ENCODE data around the gene BACE2. TPM values are rescaled to one million over a fixed set of nuclear protein-coding genes. Genes with fewer than 3 reads are reported as not detected.

BACE2 gene
- 1 to 10 TPM in 1 of 2 experiments, under 1 TPM in 1; 0.79 to 2.4 TPM for total RNA-seq

DNA sequence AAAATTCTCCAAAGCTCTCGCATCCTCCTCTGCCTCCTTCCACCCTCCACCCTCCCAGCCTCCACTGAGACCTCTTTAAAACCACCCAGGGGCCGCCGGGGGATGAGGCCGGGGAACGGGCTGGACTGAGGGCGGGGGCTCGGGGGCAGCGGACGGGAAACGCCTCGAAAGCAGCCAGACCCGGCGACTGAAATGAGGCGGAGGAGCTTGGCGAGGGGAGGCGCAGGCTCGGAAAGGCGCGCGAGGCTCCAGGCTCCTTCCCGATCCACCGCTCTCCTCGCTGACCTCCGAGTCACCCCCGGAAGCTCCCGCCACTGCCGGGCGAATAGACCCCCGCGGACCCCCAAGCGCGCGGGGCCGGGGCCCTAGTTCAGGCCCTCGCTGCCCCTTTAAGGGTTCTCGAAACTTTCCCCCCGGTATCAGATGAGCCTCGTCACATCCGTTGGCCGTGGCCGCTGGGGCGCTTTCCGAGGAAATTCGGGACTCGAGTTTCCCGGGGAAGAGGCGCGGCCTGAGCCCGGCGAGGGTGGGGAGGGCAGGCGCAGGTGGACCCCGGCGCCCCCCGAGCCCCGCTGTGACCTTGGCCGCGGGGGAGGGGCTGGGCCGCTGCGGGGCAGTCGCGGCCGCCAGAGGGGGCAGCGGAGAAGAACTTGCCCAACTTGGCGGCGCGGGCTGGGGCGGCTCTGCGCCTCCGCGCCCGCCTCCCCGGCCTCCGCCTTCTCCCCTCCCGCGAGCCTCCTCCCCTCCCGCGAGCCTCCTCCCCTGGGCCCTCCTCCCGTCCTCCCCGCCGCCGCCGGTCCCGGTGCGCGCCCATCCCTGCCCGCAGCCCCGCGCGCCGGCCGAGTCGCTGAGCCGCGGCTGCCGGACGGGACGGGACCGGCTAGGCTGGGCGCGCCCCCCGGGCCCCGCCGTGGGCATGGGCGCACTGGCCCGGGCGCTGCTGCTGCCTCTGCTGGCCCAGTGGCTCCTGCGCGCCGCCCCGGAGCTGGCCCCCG is at the start of gene BACE2:
Gene BACE2 (plus strand): TSS at position 813 of the 995 bp plus-strand sequence. CDS start 104 bp downstream, at position 917.
- CTCF ChIA-PET, result interaction anchor here (1.3 to 2.2 kb wide), 3 partner anchors 8 to 116 kb away, joined by 4 to 9 read pairs (median 6); no protein-coding TSS in a partner anchor
- H3K27ac Mint-ChIP-seq, result no peak within 1 kb of the TSS
- H3K4me1 Mint-ChIP-seq, result peaks cover 8% of the 10 kb centered on the region
- no peaks in the 10 kb centered on the region for H3K9me3 Mint-ChIP-seq (ENCODE audit: low read depth)
- H3K36me3 Mint-ChIP-seq, result no peaks in the 10 kb centered on the region
- peaks cover 63% of the 10 kb centered on the region for H3K27me3 Mint-ChIP-seq
- peak; percentile 68 for DNase-seq
- H3K4me3 Mint-ChIP-seq, result peak within 1 kb of the TSS; percentile 51
- peak; percentile 95 for ATAC-seq

DNA sequence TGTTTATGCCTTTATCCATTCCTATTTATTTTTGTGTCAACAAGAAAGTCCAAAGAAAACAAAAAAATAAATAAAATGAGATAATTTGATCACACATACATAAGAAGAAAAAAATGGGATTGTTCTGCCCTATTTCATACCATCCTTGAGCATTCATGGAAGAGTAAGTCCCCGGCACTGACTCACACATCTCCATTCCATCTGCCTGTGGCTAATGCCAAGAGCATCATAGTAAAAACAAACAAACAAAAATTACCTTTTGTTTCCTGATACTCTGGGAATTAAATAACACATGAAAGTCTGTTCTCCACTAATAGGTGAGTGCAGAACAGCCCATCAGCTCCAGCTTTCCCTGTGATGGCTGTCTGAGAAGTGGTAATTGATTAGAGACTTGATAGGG is 48.1 kb upstream of the BACE2 start:
- DNase-seq (no peak), ATAC-seq (no peak)
- Mint-ChIP-seq H3K4me3 (no peak overlapping the region), H3K9me3 (ENCODE audit: low read depth) (no peaks in the 10 kb centered on the region), H3K27me3 (no peaks in the 10 kb centered on the region), H3K27ac (no peak overlapping the region), H3K36me3 (no peaks in the 10 kb centered on the region), H3K4me1 (no peaks in the 10 kb centered on the region)
- CTCF ChIA-PET, result interaction anchor here (0.7 kb wide), 1 partner anchor 9 kb away, joined by 3 read pairs; no protein-coding TSS in a partner anchor

DNA sequence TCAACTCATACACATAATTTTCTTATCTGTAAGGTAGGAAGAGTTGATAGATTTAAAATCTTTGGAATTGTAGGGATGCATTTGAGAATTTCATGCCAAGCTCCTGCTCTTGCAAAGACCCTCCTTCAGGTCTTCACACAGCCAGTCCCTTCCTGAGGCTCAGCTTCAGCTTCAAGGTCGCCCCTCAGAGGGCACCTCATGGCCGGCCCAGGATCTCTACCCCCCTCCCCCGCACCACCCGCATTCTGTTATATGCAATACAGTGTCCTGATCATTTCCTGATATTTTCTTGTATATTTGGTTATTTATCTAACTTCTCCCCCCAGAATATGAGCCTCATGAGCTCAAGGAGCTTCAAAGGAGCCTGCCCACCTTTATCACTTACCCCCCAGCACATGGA is 47.0 kb upstream of the BACE2 start:
- Mint-ChIP-seq H3K27ac (no peak overlapping the region), H3K4me3 (no peak overlapping the region), H3K36me3 (no peaks in the 10 kb centered on the region), H3K27me3 (no peaks in the 10 kb centered on the region), H3K4me1 (no peaks in the 10 kb centered on the region), H3K9me3 (ENCODE audit: low read depth) (no peaks in the 10 kb centered on the region)
- no peak for DNase-seq
- CTCF ChIA-PET, result interaction anchor here (3.4 kb wide), 1 partner anchor 16 kb away, joined by 14 read pairs; no protein-coding TSS in a partner anchor
- no peak for ATAC-seq

GRCh38 chr21:41121785-41122415 is 46.1 kb upstream of the BACE2 start:
- DNase-seq, result peak; percentile 74
- Mint-ChIP-seq H3K27me3 (no peaks in the 10 kb centered on the region), H3K4me3 (no peak overlapping the region), H3K36me3 (no peaks in the 10 kb centered on the region), H3K9me3 (ENCODE audit: low read depth) (no peaks in the 10 kb centered on the region), H3K4me1 (no peaks in the 10 kb centered on the region), H3K27ac (no peak overlapping the region)
- ATAC-seq, result peak; percentile 39
- CTCF ChIA-PET, result interaction anchor here (1.0 to 3.4 kb wide), 2 partner anchors 15 to 161 kb away, joined by 6 to 14 read pairs; no protein-coding TSS in a partner anchor

GRCh38 chr21:41124641-41125201 is 43.2 kb upstream of the BACE2 start:
- H3K36me3 Mint-ChIP-seq, result no peaks in the 10 kb centered on the region
- no peak overlapping the region for H3K4me3 Mint-ChIP-seq
- CTCF ChIA-PET, result interaction anchor here (1.7 kb wide), 1 partner anchor 9 kb away, joined by 6 read pairs; no protein-coding TSS in a partner anchor
- no peaks in the 10 kb centered on the region for H3K9me3 Mint-ChIP-seq (ENCODE audit: low read depth)
- H3K4me1 Mint-ChIP-seq, result no peaks in the 10 kb centered on the region
- ATAC-seq (no peak), DNase-seq (no peak)
- no peak overlapping the region for H3K27ac Mint-ChIP-seq
- peaks cover 3% of the 10 kb centered on the region for H3K27me3 Mint-ChIP-seq

- CTCF ChIA-PET, result interaction anchor here (1.1 kb wide), 1 partner anchor 8 kb away, joined by 3 read pairs; no protein-coding TSS in a partner anchor
- H3K9me3 Mint-ChIP-seq (ENCODE audit: low read depth), result no peaks in the 10 kb centered on the region
- peaks cover 7% of the 10 kb centered on the region for H3K27me3 Mint-ChIP-seq
- DNase-seq (no peak), ATAC-seq (no peak)
- no peak overlapping the region for H3K27ac Mint-ChIP-seq
- H3K4me3 Mint-ChIP-seq, result no peak overlapping the region
- H3K4me1 Mint-ChIP-seq, result no peaks in the 10 kb centered on the region
- no peaks in the 10 kb centered on the region for H3K36me3 Mint-ChIP-seq
These were observed 39.0 kb upstream of the BACE2 start for GRCh38 chr21:41128981-41129380.

DNA sequence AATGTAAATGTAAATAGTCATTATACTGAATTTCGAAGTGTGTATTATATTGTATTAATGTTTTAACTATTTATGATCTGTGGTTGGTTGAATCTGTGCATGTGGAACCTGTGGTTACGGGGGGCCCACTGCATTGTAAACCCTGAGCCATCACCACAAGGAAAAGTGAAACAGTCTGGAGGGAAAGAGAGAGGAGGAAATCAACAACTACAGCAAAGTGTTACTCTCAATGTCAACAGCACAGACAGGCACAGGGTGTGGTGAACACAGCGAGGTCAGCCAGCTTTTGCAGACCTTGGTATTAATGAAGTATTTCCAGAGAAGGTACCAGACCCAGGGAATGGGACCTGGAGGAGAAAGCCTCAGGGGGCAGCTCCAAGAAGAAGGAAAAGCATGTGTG is 37.1 kb upstream of the BACE2 start:
- ATAC-seq (no peak), DNase-seq (no peak)
- H3K27ac Mint-ChIP-seq, result no peak overlapping the region
- CTCF ChIA-PET, result no interaction called here
- H3K4me3 Mint-ChIP-seq, result no peak overlapping the region
- no peaks in the 10 kb centered on the region for H3K36me3 Mint-ChIP-seq
- no peaks in the 10 kb centered on the region for H3K4me1 Mint-ChIP-seq
- no peaks in the 10 kb centered on the region for H3K9me3 Mint-ChIP-seq (ENCODE audit: low read depth)
- peaks cover 7% of the 10 kb centered on the region for H3K27me3 Mint-ChIP-seq

GRCh38 chr21:41133874-41134522 is 34.0 kb upstream of the BACE2 start:
- ATAC-seq (no peak), DNase-seq (no peak)
- Mint-ChIP-seq H3K27ac (no peak overlapping the region), H3K9me3 (ENCODE audit: low read depth) (no peaks in the 10 kb centered on the region), H3K4me1 (no peaks in the 10 kb centered on the region), H3K27me3 (peaks cover 7% of the 10 kb centered on the region), H3K36me3 (no peaks in the 10 kb centered on the region), H3K4me3 (no peak overlapping the region)
- CTCF ChIA-PET, result interaction anchor here (1.2 kb wide), 2 partner anchors 9 to 11 kb away, joined by 3 to 6 read pairs; no protein-coding TSS in a partner anchor

DNA sequence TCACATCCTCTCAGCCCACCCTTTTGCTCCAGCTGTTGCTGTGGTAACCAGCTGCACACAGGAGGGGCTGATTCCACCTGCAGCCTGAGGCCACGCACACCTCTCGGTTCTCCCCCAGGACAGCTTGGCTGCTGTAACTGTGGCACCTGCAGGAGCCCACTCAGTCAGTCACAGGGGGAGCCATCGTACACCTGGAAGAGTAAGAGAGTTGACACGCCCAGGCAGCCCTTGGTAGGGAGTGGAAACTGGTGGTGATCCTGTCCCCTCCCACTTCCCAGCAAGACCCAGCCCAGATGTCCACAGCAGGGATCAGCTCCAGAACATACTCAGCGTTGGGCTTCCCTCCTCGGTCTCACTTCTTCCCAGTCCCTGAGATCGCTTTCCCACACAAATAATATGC is 32.2 kb upstream of the BACE2 start:
- H3K4me1 Mint-ChIP-seq, result no peaks in the 10 kb centered on the region
- no peak overlapping the region for H3K27ac Mint-ChIP-seq
- ATAC-seq, result no peak
- no peak for DNase-seq
- no peaks in the 10 kb centered on the region for H3K36me3 Mint-ChIP-seq
- CTCF ChIA-PET, result interaction anchor here (3.0 kb wide), 1 partner anchor 14 kb away, joined by 14 read pairs; no protein-coding TSS in a partner anchor
- H3K9me3 Mint-ChIP-seq (ENCODE audit: low read depth), result no peaks in the 10 kb centered on the region
- no peak overlapping the region for H3K4me3 Mint-ChIP-seq
- no peaks in the 10 kb centered on the region for H3K27me3 Mint-ChIP-seq

GRCh38 chr21:41136286-41136685 is 31.7 kb upstream of the BACE2 start:
- Mint-ChIP-seq H3K36me3 (no peaks in the 10 kb centered on the region), H3K4me1 (no peaks in the 10 kb centered on the region)

GRCh38 chr21:41137401-41137800 is 30.6 kb upstream of the BACE2 start:
- Mint-ChIP-seq H3K36me3 (no peaks in the 10 kb centered on the region), H3K4me3 (no peak overlapping the region), H3K9me3 (ENCODE audit: low read depth) (no peaks in the 10 kb centered on the region), H3K27ac (no peak overlapping the region), H3K27me3 (no peaks in the 10 kb centered on the region), H3K4me1 (no peaks in the 10 kb centered on the region)
- CTCF ChIA-PET, result interaction anchor here (1.6 to 3.0 kb wide), 2 partner anchors 9 to 15 kb away, joined by 3 to 14 read pairs; no protein-coding TSS in a partner anchor
- DNase-seq (no peak), ATAC-seq (no peak)

More at GRCh38 chr21:41136286-41136685, 31.7 kb upstream of the BACE2 start:
- no peaks in the 10 kb centered on the region for H3K27me3 Mint-ChIP-seq
- H3K27ac Mint-ChIP-seq, result no peak overlapping the region
- CTCF ChIA-PET, result interaction anchor here (3.0 kb wide), 1 partner anchor 14 kb away, joined by 14 read pairs; no protein-coding TSS in a partner anchor
- H3K9me3 Mint-ChIP-seq (ENCODE audit: low read depth), result no peaks in the 10 kb centered on the region
- no peak overlapping the region for H3K4me3 Mint-ChIP-seq
- DNase-seq (no peak), ATAC-seq (no peak)

DNA sequence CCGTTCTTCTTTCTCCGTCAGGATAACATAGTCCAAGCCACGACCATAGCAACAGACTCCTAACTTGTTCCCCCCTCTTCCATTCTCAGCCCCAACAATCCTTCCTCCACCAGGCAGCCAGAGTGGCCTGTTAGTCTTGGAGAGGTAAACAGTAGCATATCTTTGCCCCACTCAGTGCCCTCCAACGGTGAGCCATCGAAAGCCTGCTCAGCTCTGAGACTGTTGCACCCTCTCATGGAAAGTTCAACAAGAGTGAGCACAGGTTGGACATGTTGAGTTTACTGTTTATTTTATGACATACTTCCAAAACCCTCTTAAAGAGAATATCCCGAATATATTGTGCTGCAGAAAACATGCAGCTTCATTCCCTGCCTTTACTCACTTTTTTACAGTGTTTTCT is 30.1 kb upstream of the BACE2 start:
- Mint-ChIP-seq H3K27ac (no peak overlapping the region), H3K27me3 (no peaks in the 10 kb centered on the region), H3K36me3 (no peaks in the 10 kb centered on the region), H3K4me3 (no peak overlapping the region), H3K9me3 (ENCODE audit: low read depth) (no peaks in the 10 kb centered on the region), H3K4me1 (no peaks in the 10 kb centered on the region)
- ATAC-seq (no peak), DNase-seq (no peak)
- CTCF ChIA-PET, result interaction anchor here (1.6 to 3.0 kb wide), 2 partner anchors 10 to 16 kb away, joined by 3 to 14 read pairs; no protein-coding TSS in a partner anchor

All from activated CD8-positive, alpha-beta memory T cell treated with anti-CD3 and anti-CD28 coated beads, Interleukin-2, amount 10 ng/mL, durations not matched to agents 7 days and 5 days (primary cell).